HG03135 (cell line): Measurements from ENCODE around the gene SNTG2.

Experiments used
- ATAC-seq: cut with Tn5 transposase; IDR thresholded peaks from one replicate; pipeline ENCODE4 v1.9.1; 2021; ENCODE audit warnings: mild to moderate bottlenecking, moderate library complexity; ENCODE audit not compliant: unreplicated experiment

SNTG2 gene

DNA sequence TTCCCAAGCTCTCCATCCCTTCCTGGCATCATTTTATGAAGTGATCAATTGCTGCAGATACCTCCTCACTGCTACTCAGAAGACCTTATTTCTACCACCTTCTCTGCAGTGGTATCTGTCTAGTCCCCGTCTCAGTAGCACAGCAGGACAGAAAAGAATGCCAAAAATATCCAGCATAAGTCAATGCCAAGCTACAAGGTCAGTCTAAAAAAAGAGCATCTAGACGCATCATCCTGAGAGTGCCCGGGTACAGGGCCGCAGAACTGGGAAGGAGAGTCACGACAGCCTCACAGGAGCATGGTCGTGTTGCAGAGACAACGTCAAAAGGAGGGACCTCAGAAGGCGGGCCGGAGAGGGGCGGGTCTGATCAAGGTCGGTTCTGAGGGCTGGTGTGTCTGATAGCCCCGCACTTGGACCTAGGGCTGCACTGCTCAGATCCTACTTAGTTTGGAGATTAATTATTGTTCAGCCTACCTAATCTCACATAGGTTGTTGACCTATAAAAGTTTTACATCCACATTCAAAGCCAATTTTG, 24.3 kb upstream of the SNTG2 start:
- ATAC-seq = no peak

DNA sequence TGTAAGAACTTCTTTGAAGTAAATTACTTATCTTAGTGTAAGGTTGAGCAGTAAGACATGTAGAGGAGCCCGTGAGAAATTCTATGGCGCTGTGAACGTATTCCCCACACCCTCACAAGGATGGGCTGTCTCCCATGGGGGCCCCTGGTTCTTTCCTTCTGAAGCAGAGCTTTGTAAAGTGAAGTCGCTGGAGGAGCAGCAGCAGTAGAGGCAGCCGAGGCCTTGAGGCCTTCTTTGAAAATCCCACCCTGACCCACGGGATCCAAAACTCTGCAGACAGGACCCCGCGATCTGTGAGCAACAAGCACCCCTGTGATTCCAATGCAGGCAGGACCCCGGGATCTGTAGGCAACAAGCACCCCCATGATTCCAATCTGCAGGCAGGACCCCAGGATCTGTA, 23.8 kb upstream of the SNTG2 start:
- ATAC-seq = no peak

DNA sequence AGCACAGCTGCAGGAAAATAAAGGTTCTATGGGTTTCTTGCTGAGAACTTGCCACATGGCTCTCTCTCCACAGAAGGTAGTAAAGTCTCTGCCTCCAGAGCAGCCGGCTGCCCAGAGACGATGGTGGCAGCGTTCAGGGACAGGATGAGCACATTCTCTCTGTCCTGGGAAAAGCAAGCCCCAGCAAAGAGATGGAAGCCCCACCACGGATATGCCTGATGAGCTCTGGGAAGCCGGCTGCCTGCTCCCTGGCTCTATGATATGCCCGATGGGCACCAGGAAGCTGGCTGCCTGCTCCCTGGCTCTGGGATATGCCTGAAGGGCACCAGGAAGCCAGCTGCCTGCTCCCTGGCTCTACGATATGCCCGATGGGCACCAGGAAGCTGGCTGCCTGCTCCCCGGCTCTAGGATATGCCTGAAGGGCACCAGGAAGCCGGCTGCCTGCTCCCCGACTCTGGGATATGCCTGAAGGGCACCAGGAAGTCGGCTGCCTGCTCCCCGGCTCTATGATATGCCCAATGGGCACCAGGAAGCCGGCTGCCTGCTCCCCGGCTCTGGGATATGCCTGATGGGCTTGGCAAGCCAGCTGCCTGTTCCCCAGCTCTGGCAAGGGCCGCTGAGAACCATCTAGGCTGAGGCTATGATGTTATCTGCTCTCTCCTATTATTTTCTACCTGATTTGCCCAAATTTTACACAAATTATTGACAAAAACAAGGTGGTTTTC, 21.5 kb upstream of the SNTG2 start:
- ATAC-seq = no peak

DNA sequence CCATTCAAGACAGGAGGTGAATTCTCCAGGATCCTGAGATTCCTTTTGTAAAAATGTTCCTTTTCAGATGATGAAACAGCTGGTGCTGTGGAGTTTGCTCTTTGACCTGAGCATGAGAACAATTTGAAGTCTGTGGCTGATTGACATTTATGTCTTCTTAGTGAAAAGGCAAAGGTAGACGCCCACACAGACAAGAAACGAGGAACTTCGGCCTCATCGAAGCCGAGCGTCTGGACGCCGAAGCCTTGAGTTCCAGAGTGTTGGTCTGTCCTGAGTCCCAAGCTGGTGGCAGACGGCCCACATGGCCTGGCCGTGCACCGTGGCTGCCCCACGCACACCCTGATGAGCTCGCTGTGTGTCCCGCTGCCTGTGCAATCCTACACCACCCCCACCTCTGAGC, 20.7 kb upstream of the SNTG2 start:
- ATAC-seq = no peak

DNA sequence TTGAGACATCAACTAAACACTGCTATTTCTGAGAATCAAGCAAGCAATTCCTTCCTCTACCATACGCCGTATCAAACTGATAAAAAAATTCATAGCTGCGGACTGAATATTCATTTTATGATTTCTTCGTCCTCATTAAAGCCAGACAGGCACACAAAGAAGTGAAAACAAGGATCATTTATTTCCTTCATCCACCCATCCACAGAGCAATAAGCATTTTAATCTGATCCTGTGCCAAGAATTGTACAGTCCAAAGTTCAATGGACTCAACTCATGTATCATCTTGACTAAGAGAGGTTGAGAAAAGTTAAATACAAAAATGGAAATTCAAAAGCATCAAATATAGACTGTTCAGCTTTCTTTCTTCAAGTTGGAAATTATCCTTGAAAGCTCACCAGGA, 19.7 kb upstream of the SNTG2 start:
- no peak for ATAC-seq

DNA sequence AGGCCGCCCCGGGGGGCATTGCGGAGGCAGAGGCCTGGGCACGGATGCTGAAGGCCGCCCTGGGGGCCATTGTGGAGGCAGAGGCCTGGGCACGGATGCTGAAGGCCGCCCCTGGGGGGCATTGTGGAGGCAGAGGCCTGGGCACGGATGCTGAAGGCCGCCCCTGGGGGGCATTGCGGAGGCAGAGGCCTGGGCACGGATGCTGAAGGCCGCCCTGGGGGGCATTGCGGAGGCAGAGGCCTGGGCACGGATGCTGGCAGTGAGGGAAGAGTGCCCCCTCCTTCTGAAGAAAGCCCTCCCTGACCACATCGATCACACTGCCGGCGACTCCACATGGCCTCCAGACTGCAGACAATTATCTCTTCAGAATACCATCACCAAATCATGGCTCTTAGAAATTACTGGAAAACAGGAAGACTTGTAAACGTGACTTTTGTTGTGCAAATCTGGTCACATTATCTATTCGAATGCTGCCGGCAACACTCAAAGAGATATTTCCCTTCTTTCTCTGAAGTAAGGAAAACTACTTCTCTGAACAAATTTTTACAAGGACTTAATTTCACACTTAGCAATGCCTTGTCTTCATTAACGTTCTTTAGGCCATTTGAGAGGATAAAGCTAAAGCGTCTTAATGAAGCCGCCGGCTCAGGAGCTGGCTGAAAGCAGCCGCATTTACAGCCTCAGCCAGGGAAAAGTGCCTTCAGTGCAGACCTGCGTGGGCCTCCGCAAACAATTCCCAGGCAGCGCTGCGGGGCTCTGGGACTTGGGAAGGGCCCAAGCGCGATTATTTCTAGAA, 18.1 kb upstream of the SNTG2 start:
- ATAC-seq = no peak

DNA sequence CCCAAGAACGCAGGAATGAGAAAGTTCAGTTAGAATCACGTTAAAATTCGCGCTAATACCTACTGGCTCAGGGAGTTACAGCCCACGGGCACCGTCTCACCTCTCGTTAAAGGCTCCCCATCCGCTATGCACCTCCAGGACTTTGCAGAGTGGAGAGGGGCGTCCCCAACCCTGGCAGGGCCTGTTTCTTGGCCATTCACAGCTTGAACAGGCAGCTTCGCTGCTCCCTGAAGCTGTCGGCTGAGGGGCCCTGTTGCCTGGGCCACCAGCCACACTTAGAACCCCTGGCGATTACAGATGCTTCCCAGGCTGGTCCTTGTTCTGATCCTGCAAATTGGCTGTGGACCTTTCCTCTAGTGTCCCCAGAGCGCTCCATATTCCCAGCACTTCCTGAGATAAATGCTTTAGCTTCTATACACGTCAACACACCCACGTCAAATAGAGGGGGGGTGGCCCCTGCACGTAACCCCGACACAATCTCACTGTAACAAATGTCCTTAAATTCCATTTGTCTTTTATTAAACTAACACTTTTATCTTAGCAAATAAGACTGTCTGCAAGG, 16.8 kb upstream of the SNTG2 start:
- ATAC-seq = no peak

DNA sequence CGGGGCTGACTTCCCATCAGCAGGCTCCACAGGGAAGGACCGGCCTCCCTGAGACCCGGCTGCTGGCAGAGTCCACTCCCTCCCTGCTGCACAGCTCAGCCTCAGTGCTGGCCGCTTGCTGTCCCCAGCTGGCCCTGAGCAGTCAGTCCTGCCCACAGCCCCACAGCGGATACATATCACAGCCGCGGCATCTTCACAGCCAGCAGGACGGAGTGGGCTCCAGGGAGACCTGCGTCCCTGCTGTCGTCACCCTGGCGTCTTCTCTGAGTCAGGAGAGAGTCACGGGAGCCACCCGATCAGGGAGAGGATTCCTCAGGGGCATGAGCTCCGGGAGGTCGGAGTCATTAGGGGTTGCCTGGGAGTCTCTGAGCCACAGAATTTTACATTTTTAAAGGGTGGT, 13.1 kb upstream of the SNTG2 start:
- ATAC-seq = no peak

DNA sequence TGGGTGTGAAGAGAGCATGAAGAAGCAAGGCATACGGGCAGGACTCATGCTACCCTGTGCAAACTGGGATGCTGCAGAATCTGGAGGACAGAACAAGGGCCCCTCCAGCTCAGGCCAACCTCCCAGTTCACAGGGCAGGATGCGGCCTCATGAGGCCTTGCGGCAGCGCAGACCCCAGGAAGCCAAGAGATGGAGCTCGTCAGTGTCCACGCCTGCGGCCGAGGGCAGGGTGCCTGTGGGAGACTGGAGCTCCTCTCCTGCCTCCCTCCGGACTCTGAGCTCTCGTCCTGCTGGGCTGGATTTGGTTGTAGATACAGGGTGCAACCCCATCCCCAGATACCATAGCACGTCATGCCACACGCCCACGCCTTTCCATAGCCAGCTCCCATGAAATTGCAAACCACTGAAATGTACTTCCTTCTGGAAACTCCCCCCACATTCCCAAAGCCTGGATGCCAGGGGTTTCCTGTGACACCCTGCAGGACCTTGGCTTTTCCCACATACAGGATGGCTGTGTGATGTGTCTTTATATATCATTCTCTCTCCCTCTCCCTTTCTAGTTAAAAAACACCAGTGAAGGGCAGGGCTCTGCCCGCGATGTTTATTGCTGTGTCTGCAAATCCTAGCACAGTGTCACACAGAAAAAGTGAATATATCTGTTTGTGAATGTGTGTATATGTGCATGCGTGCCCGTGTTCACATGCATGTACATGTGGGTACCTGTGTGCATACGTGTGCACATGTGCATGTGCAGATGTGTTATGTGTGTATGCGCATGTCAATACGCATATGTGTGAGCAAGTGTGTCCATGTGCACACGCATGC, 12.3 kb upstream of the SNTG2 start:
- ATAC-seq = no peak

DNA sequence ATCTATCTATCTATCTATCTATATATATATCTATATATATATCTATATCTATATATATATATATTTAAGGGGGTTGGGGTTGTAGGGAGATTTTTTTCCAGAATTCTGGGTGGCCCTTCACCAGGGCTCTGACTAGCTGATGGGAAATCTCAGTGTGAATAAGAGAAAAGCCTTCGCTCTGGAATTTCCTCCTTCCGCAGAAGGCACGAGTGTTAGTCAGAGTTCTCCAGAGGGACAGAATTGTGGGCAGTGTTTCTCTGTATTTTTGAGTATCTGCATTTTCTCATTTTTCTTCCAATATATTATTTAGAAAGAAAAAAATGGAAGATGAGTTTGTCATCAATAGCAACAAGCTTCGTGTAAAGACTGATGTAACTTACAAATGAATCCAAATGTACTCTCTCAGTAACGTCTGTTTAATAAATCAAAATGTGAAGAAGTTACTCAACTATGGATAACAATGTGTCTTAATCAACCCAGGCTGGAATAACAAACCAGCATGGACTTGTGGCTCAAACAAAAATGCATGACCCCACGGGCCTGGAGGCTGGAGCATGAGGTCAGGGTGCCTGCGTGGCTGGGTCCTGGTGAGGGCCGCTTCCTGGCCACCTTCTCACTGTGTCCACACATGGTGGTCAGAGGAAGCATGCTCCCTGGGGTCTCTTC, 10.6 kb upstream of the SNTG2 start:
- no peak for ATAC-seq

DNA sequence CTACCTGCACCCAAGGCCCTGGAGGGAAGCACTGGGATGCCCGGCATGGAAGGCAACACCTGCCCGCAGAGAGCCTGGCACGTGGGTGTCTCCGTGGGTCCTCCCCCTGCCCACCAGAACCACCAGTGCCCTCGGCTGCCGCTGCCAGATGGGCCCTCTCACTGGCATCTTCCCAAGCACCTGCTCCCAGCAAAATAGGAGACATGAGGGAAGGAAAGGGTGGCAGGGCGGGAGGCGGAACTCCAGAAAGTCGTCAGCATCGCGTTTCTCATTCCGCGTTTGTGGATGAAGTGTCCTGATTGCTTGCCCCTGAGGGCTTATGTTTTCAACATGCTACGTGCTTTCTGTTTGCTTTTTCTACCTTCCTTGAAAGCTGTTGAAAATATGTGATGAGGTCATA, 8.8 kb upstream of the SNTG2 start:
- no peak for ATAC-seq

DNA sequence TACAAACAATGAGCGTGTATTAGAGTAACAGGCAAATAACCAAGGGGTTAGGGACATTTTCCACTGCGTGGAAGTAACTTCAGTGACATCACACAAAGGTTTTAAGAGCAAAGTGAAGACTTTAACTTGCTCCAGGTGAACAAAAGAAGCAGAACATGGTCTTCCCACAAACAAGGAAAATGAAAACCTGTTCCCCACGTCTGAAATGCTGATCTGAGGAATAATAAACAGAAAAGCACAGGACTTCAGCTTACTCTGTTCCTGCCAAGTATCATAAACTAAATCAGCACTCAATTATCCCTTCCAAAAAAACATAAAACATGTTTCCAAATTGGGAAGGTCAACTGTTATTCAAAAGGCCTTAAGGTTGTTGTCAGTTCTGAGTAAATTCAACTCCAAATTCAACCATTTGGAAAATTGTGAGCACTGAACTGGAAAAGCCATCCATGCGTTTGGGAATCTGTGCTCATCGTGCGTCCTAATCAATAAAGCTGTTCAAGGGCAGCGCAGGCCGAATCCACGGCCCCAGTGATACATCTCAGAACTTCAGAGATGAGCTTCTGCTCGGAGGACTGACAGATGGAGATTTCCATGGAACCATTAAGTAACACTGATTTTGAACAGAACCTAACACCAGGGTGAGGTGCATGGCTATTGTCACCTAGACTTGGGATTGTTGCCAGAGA, 7.7 kb upstream of the SNTG2 start:
- ATAC-seq = no peak

DNA sequence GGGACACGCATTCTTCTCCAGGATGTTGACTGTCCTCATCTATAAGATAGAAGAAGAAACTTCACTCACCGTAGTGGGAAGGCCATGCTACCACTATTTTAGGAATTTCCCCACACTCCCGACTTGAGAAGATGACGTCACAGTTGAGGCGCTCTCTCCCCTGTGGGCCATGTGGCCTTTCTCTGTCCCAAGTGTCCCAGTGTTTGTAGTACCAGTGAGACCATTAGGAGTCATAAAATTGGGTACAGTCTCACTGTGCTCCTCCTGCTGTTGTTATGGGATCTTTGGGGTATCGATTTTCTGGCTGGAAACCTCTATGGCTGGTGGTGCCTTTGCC, 7.2 kb upstream of the SNTG2 start:
- no peak for ATAC-seq

DNA sequence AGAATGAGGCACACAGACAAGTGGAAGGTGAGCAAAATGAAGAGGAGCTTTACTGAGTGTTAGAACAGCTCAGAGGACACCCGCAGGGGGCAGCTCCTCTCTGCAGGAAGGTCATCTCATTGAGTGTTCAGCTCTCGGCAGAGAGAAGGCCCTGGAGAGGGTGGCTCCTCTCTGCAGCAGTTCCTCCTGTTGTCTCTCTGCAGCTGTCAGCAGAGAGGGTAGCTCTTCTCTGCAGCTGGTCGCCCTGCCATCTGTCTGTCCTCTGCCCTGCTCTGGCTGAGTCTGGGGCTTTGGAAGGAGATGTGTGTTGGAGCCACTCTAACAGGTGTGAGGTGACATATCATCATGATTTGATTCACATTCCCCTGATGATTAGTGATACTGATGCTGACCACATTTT, 6.8 kb upstream of the SNTG2 start:
- ATAC-seq = no peak

DNA sequence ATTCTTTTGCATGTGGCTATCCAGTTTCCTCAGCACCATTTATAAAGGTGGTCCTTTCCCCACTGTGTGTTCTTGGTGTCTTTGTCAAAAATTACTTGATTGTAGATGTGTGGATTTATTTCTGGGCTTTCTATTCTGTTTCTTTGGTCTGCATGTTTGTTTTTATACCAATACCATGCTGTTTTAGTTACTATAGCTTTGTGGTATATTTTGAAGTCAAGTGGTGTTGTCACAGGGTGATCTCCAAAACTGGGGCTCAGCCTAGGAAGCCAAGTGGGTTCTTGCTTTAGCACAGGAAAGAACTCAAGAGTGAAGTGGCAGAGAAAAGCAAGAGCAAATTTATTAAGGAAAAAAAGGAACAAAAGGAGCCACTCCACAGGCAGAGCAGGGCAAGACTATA, 6.0 kb upstream of the SNTG2 start:
- no peak for ATAC-seq

DNA sequence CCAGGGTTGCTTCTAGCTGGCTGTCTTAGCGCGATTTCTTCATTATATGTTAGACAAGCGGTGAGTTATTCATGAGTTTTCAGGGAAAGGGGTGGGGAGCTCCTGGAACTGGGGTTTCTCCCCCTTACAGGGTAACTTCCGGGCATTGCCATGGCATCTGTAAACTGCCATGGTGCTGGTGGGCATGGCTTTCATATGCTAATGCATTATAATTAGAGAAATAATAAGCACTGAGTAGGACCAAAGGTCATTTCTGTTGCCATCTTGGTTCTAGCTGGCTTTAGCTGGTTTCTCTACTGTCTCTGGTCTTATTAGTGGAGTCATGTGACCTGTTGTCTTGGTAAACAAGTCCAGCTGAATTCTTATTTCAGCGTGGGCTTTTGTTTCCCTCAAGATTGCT, 5.5 kb upstream of the SNTG2 start:
- no peak for ATAC-seq

DNA sequence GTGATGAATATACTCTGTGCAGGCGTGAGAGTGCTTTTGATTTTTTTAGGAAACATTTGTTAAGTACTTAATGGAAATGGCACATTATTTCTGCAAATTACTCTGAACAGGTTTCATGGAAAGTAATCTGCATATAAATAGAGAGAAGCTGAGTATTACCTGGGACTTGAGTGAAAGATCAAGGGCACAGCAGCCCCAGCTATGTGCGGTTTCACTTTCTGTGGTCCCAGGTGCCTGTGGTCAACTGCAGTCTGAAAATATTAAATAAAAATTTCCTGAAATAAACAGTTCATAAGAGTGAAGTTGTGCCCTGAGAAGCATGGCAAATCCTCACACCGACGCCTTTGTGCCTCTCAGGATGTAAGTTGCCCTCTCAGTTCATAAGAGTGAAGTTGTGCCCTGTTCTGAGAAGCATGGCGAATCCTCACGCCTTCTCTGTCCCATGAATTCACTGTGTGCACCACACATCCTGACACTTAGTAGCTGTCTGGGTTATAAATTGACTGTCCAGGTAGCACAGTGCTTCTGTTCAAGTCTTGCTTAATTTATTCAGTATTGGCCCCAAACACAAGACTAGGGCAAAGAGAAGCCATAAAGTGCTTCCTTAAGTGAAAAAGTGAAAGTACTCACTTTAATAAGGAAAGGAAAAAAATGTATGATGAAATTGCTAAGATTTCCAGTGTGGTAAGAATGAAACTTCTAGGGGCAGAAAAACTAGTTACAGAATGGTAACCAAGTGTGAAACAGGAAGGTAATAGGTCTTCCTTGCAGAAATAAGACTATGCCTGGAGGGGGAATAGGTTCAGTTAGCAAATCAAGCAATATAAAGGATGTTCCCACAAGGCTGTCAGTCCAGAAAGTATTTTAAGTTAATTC, 4.3 kb upstream of the SNTG2 start:
- peak; percentile 49 for ATAC-seq

DNA sequence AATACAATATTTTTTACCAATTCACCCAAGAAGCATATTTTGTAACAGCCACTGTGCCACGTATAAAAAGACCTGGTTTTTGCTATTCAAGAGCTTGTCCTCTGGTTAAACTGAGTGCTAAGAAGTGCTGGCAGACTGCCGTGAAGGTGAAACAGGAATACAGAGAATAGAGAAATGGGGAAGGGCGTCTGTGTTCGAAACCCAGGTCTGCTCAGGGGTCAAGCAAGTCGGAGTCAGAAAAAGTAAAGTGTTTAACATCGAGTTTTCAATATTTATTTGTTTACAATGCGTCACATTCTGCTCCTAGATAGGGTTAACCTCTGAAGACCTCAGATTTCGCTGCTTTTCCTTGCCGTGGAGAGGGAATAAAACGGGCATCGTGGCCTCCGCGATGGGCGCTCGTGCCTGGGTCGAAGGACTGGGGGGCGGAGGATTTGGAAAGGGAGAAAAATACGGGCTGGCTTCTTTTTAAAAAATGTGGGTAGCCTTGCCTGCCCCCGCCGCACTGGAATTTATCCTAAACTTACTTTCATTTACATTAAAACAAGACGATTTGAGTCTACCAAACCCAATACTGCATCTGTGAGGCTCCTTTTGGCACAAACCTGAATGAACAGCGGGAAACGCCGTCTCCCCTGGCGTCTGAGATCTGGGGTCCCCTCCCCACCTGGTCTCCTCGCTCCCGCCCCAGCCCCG, 1.1 kb upstream of the SNTG2 start:
- no peak for ATAC-seq
